AG04449 (cell line): Measurements from ENCODE around the gene PARS2.

Source experiments
- CTCF ChIA-PET: fragments of 350-600 bp; formaldehyde crosslinking; extraction: SDS; loops from one replicate; lab custom pipeline; 2021; ENCODE audit warnings: antibody characterized with exemption; lab: Yijun Ruan, JAX
- POLR2A ChIA-PET: fragments of 400-600, 350-600 bp; formaldehyde crosslinking; extraction: SDS; loops from one replicate; lab custom pipeline; 2020; ENCODE audit warnings: antibody characterized with exemption, inconsistent platforms; lab: Yijun Ruan, JAX
- DNase-seq: peaks from one replicate; pipeline ENCODE4 v3.0.0-alpha.2; 2010; ENCODE audit warnings: low read depth, low spot score
- H3K4me3 ChIP-seq: 2 replicates; pipeline ENCODE4 v1.5.1; 2011; ENCODE audit warnings: low read depth, mild to moderate bottlenecking, control low read depth, low read length
- TF ChIP-seq, protein P1 (sequence below): IDR thresholded peaks from one replicate; pipeline ENCODE4 v1.5.1; 2011; ENCODE audit warnings: mild to moderate bottlenecking, moderate library complexity, low read length, control low read depth, inconsistent platforms; ENCODE audit not compliant: insufficient read depth; ENCODE audit errors: missing control alignments

PARS2 gene

GRCh38 chr1:54745864-54746263, 18.5 kb downstream of the PARS2 start:
- H3K4me3 ChIP-seq, result no peak overlapping the region
- CTCF ChIA-PET, result no interaction called here
- DNase-seq, result no peak
- POLR2A ChIA-PET, result no interaction called here
- TF ChIP-seq, protein P1, sequence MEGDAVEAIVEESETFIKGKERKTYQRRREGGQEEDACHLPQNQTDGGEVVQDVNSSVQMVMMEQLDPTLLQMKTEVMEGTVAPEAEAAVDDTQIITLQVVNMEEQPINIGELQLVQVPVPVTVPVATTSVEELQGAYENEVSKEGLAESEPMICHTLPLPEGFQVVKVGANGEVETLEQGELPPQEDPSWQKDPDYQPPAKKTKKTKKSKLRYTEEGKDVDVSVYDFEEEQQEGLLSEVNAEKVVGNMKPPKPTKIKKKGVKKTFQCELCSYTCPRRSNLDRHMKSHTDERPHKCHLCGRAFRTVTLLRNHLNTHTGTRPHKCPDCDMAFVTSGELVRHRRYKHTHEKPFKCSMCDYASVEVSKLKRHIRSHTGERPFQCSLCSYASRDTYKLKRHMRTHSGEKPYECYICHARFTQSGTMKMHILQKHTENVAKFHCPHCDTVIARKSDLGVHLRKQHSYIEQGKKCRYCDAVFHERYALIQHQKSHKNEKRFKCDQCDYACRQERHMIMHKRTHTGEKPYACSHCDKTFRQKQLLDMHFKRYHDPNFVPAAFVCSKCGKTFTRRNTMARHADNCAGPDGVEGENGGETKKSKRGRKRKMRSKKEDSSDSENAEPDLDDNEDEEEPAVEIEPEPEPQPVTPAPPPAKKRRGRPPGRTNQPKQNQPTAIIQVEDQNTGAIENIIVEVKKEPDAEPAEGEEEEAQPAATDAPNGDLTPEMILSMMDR, result no peak

GRCh38 chr1:54745274-54745673, 19.0 kb downstream of the PARS2 start:
- TF ChIP-seq, protein P1, result no peak
- CTCF ChIA-PET, result no interaction called here
- POLR2A ChIA-PET, result no interaction called here
- no peak overlapping the region for H3K4me3 ChIP-seq
- no peak for DNase-seq

DNA sequence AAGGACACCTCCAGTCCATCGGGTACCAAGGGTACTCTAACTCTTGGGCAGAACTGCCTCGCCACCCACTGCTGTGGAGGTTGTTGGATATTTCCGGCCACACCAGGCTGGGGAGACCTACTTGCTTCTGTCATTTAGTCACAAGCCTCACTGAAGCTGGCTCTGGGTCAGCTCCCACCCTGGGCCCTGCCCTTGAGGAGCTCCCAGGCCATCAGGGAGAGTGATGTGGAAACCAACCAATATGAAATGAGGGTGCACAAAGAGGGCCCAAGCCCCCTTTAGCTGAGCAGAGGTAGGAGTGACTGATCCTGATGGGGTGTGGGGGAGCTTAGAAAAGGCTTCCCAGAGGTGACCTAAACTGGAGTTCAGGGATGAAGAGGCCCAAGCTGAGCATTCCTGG, 19.6 kb downstream of the PARS2 start:
- TF ChIP-seq, protein P1, result no peak
- no peak for DNase-seq
- H3K4me3 ChIP-seq, result no peak overlapping the region
- POLR2A ChIA-PET, result no interaction called here
- CTCF ChIA-PET, result no interaction called here

- POLR2A ChIA-PET, result no interaction called here
Measured at GRCh38 chr1:54743416-54744226, 20.7 kb downstream of the PARS2 start.

DNA sequence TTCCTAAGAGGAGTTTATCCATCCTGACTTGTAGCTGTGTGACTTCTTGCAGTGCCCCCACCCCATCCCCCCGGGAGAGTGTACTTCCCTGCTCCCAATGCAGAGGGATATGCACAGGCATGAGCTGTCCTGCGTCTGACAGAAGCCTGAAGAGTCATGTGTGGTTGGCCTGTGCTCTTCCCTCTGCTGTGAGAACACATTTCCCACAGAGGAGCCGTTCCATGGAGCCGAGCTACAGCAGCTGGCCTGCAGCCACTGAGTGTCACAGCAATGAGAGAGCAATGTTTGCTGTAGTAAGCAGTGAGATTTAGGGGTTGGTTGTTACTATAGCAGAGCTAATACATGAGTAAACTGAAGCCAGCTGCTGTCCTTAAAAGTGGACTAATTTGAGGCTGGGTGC, 22.0 kb downstream of the PARS2 start:
- DNase-seq, result no peak
- no peak overlapping the region for H3K4me3 ChIP-seq
- POLR2A ChIA-PET, result no interaction called here
- CTCF ChIA-PET, result interaction anchor here (1.1 kb wide), 1 partner anchor 14 kb away, joined by 3 read pairs; no protein-coding TSS in a partner anchor
- TF ChIP-seq, protein P1, result no peak

More at GRCh38 chr1:54743416-54744226, 20.7 kb downstream of the PARS2 start:
- no peak for DNase-seq
- CTCF ChIA-PET, result interaction anchor here (1.1 kb wide), 1 partner anchor 13 kb away, joined by 3 read pairs; no protein-coding TSS in a partner anchor
- TF ChIP-seq, protein P1, result no peak
- H3K4me3 ChIP-seq, result no peak overlapping the region

DNA sequence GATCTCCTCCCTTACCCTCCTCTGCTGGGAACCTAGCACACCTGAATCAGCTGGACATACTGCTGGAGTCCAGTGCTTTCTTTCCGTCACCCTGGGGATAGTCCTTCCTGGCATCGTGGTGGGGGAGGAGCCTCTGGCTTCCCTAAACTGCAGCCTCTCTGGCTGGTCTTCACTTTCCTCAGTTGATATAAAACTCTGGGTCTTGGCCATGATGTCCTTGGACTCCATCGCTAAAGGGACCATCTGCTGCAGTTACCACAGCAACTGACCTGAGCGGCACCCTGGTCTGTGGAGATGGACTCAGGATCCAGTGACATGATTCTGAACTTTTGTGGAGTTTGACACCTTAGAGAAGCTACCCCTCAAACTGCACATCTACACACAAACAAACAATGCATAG, 22.8 kb downstream of the PARS2 start:
- H3K4me3 ChIP-seq, result no peak overlapping the region
- DNase-seq, result no peak
- POLR2A ChIA-PET, result no interaction called here
- TF ChIP-seq, protein P1, result no peak
- CTCF ChIA-PET, result no interaction called here
